GM12878 (cell line): ENCODE data around the gene CFAP57. TPM values are rescaled to one million over a fixed set of nuclear protein-coding genes. Genes with fewer than 3 reads are reported as not detected.

Experiments used
- ATAC-seq: fragments of 200-7000 bp; cut with Tn5 transposase; 3 replicates; pipeline ENCODE4 v1.9.1; 2020; ENCODE audit warnings: mild to moderate bottlenecking, moderate library complexity
- BruUV-seq: library from RNA; stranded (reverse); fragments of 400-500 nt; replicated peaks from 2 replicates; lab custom pipeline; 2021; lab: Mats Ljungman, UMichigan
- CTCF ChIA-PET: fragments of 300-600 bp; sonication (Branson Sonifier 250); formaldehyde crosslinking; extraction: SDS; loops from one replicate; lab custom pipeline; 2021; ENCODE audit warnings: inconsistent platforms; lab: Yijun Ruan, JAX
- POLR2A ChIA-PET: fragments of 350-600 bp; formaldehyde crosslinking; extraction: SDS; loops from one replicate; lab custom pipeline; 2021; ENCODE audit warnings: inconsistent platforms; lab: Charles Lee
- RAD21 ChIA-PET: fragments of 300-600 bp; sonication (Branson Sonifier 250); formaldehyde crosslinking; loops from one replicate; lab custom pipeline; 2023; ENCODE audit warnings: antibody characterized with exemption; ENCODE audit not compliant: unreplicated experiment; lab: Charles Lee
- SMC1A ChIA-PET: fragments of 300-600 bp; sonication (Branson Sonifier 250); formaldehyde crosslinking; loops from one replicate; lab custom pipeline; 2023; ENCODE audit not compliant: unreplicated experiment, uncharacterized antibody; lab: Charles Lee
- DNase-seq: peaks from one replicate; pipeline ENCODE4 v3.0.0-alpha.2; 2011; ENCODE audit warnings: low read depth, low spot score
- FAIRE-seq: peaks from 3 replicates; lab custom pipeline; 2011; peaks lifted over from hg19 to GRCh38; lab: Jason Lieb, UNC
- H2AFZ ChIP-seq: 2 replicates; pipeline ENCODE4 v1.6.0; 2011; ENCODE audit warnings: low read depth, low read length, control low read depth; ENCODE audit not compliant: control insufficient read depth
- H3K27ac ChIP-seq: 2 replicates; pipeline ENCODE4 v1.5.1; 2011; ENCODE audit warnings: control low read depth; ENCODE audit not compliant: control insufficient read depth, insufficient read depth
- H3K27me3 ChIP-seq, 2 experiments: replicated peaks in 1 of 2; 2 replicates each; pipeline versions ENCODE4 v1.6.0 to v1.6.1; 2011; ENCODE audit warnings: low read length in 1 of 2; ENCODE audit not compliant: control insufficient read depth in 2 of 2, insufficient read depth in 2 of 2
- H3K36me3 ChIP-seq, 2 experiments: 2 replicates each; pipeline ENCODE4 v1.5.1; 2011; ENCODE audit warnings: low read length in 1 of 2; ENCODE audit not compliant: control insufficient read depth in 2 of 2, insufficient read depth in 2 of 2
- H3K4me1 ChIP-seq: 2 replicates; pipeline ENCODE4 v1.6.1; 2011; ENCODE audit warnings: mild to moderate bottlenecking, low read length, moderate library complexity, mixed read lengths; ENCODE audit not compliant: control insufficient read depth, insufficient read depth
- H3K4me2 ChIP-seq: 2 replicates; pipeline ENCODE4 v1.6.0; 2011; ENCODE audit warnings: control low read depth; ENCODE audit not compliant: control insufficient read depth, insufficient read depth
- H3K4me3 ChIP-seq: fragments of 200-600 bp; sonication (generic); 2 replicates; pipeline ENCODE4 v1.5.1; 2016
- H3K79me2 ChIP-seq: 2 replicates; pipeline ENCODE4 v1.6.0; 2011; ENCODE audit warnings: low read length; ENCODE audit not compliant: control insufficient read depth, insufficient read depth
- H3K9ac ChIP-seq: 2 replicates; pipeline ENCODE4 v1.8.0; 2011; ENCODE audit warnings: low read length, control low read depth, mixed read lengths; ENCODE audit not compliant: control insufficient read depth, insufficient read depth
- H3K9me3 ChIP-seq: replicated peaks from 3 replicates; pipeline ENCODE4 v1.5.1; 2011; ENCODE audit warnings: mild to moderate bottlenecking, low read length; ENCODE audit not compliant: control insufficient read depth, insufficient read depth
- H4K20me1 ChIP-seq: 2 replicates; pipeline ENCODE4 v1.6.0; 2011; ENCODE audit not compliant: control insufficient read depth, insufficient read depth
- E2F8 ChIP-seq: fragments of 450-650 bp; IDR thresholded peaks from 2 replicates; pipeline ENCODE4 v1.6.1; 2018; ENCODE audit warnings: mild to moderate bottlenecking, low read depth, moderate library complexity; ENCODE audit not compliant: partially characterized antibody
- EED ChIP-seq: sonication (generic); IDR thresholded peaks from 2 replicates; pipeline ENCODE4 v1.6.1; 2016; ENCODE audit warnings: antibody characterized with exemption, low read depth
- EGR1 ChIP-seq, 2 experiments: IDR thresholded peaks; 1 replicate in 1 of 2; 2 replicates in 1 of 2; pipeline ENCODE4 v1.6.1; 2011 to 2012; ENCODE audit warnings: low read depth in 2 of 2, low read length in 2 of 2, borderline replicate concordance in 1 of 2, mild to moderate bottlenecking in 1 of 2, moderate library complexity in 1 of 2
- HCFC1 ChIP-seq: fragments of 150-350 bp; IDR thresholded peaks from 2 replicates; pipeline ENCODE4 v1.6.1; 2014; ENCODE audit warnings: low read length
- IRF3 ChIP-seq: fragments of 450-650 bp; IDR thresholded peaks from 2 replicates; pipeline ENCODE4 v1.6.1; 2014; ENCODE audit warnings: mild to moderate bottlenecking
- PRDM15 ChIP-seq: fragments of 450-650 bp; formaldehyde crosslinking; IDR thresholded peaks from 2 replicates; pipeline ENCODE4 v1.4.0; 2020; ENCODE audit warnings: mild to moderate bottlenecking, moderate library complexity
- STAT1 ChIP-seq: fragments of 450-650 bp; conservative IDR thresholded peaks from 2 replicates; pipeline ENCODE4 v1.6.1; 2014; ENCODE audit warnings: antibody characterized with exemption, mild to moderate bottlenecking
- USF2 ChIP-seq: IDR thresholded peaks from 2 replicates; pipeline ENCODE4 v1.6.1; 2011; ENCODE audit warnings: low read depth, low read length, improper control_type of control experiment, borderline replicate concordance
- WGBS: methylation state at CpG from one replicate; pipeline ENCODE4 v1.1.6; 2016; ENCODE audit warnings: low lambda C conversion rate; ENCODE audit not compliant: insufficient replicate concordance, insufficient coverage; ENCODE audit errors: missing lambda C conversion rate; 5-methylcytosine and 5-hydroxymethylcytosine counted together
- in situ Hi-C: fragments of 300-500 bp; cut with MboI; formaldehyde crosslinking; loops from 9 replicates; pipeline ENCODE4 v1.14.3; 2018; ENCODE audit warnings: mixed read lengths
- intact Hi-C: fragments of 100-400 bp; cut with micrococcal nuclease; formaldehyde crosslinking; loops from one replicate; pipeline ENCODE4 v1.14.2; 2022; ENCODE audit not compliant: unreplicated experiment
- polyA plus RNA-seq, 11 experiments: library from polyadenylated mRNA; depleted of rRNA in 4 of 11; unstranded in 6 of 11; stranded (reverse) in 5 of 11; fragments of >200 nt; fragmentation: Nextera tagmentation in 4 of 11; fragmentation: Illumina TruSeq in 1 of 11; extraction: Ambion mirVana in 4 of 11; extraction: Trizol in 1 of 11; gene quantifications; 1 replicate in 1 of 11; 2 replicates in 10 of 11; pipeline versions ENCODE4 v1.2.1 to v1.2.3, GENCODE V29; 2011 to 2016; ENCODE audit warnings: inconsistent platforms in 2 of 11, missing spikeins in 2 of 11, low read depth in 1 of 11
- total RNA-seq, 4 experiments: library from RNA; depleted of rRNA in 3 of 4; stranded (reverse); fragments of >200 nt in 3 of 4; fragmentation: Illumina TruSeq in 1 of 4; extraction: Trizol in 1 of 4; gene quantifications; 2 replicates each; pipeline versions ENCODE4 v1.2.1 to v1.2.3, GENCODE V29; 2013 to 2021

CFAP57 gene
- total and polyA plus RNA-seq, 10 of the 15 experiments (the other 5 are each of a cell fraction or from before 2014, with no cell fraction given) = 0.45 to 4.8 (median 1.3) TPM

GRCh38 chr1:43288058-43288784 lies 116.1 kb downstream of the CFAP57 start (continued):
- TF ChIP-seq PRDM15 (CRISPR knock-in tag) = no peak
- TF ChIP-seq, all 136 proteins: peak for 0

GRCh38 chr1:43288785-43289706 lies 116.9 kb downstream of the CFAP57 start:
- TF ChIP-seq HCFC1 (no peak), EGR1 (IDR thresholded peaks at IDR 0.05; ENCODE audit: borderline replicate concordance in 1 of 2, low read depth in 2 of 2, low read length in 2 of 2) (no peak), STAT1 (no peak), EED (no peak), E2F8 (no peak), IRF3 (no peak), USF2 (no peak)
- TF ChIP-seq, all 136 proteins: peak for 0
- BruUV-seq = no TSS peak
- intact Hi-C loops = no loop called here
- Histone ChIP-seq H3K79me2 (no peaks in the 10 kb centered on the region), H3K9ac (no peak overlapping the region), H3K4me2 (no peak overlapping the region), H3K27me3 (no peaks in the 10 kb centered on the region; a peak in 2 of 4 replicates), H3K27ac (no peak overlapping the region), H2AFZ (no peak overlapping the region), H3K36me3 (no peaks in the 10 kb centered on the region), H3K9me3 (no peaks in the 10 kb centered on the region), H3K4me1 (no peaks in the 10 kb centered on the region), H4K20me1 (no peaks in the 10 kb centered on the region), H3K4me3 (no peak overlapping the region)
- FAIRE-seq (no peak), DNase-seq (no peak), ATAC-seq (no peak)
- SMC1A ChIA-PET = interaction anchor here (1.5 kb wide), 1 partner anchor 46 kb away, joined by 4 read pairs; no protein-coding TSS in a partner anchor
- in situ Hi-C loops = no loop called here
- 52% methylated on average over 12 of the region's 12 CpGs for WGBS
- POLR2A ChIA-PET = interaction anchor here (0.6 kb wide), 1 partner anchor 66 kb away, joined by 5 read pairs; no protein-coding TSS in a partner anchor
- CTCF ChIA-PET = interaction anchor here (1.1 kb wide), 1 partner anchor 27 kb away, joined by 3 read pairs; no protein-coding TSS in a partner anchor
- RAD21 ChIA-PET = interaction anchor here (1.4 kb wide), 1 partner anchor 49 kb away, joined by 4 read pairs; no protein-coding TSS in a partner anchor
